Measurements from ENCODE around the gene FAM174C. TPM values are rescaled to one million over a fixed set of nuclear protein-coding genes. Genes with fewer than 3 reads are reported as not detected.
"Not testable (repeated sequence)": the region's sequence is repeated elsewhere in the genome, so short reads cannot be mapped to it uniquely, and the experiment has no call there.

The FAM174C gene
- total RNA-seq, 1 donor, result 30.7 TPM

DNA sequence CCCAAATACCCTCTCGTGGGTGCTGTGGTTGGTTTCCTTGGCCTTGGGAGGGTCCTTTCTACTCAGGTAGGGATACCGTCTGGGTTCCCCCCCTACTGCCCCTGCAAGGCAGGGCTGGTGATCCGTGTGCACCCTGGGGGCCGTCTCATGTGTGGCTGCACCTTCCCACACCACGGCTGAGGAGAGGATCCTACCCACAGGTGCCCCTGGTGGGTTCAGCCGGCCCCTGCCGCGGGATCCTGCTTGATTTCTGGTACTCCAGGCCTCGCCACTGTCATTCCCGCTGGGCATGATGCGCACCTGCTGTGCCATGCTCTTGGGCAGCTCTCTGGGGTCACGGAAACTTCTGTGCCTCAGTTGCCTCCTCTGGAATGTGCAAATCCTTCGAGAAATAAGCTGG is 41.1 kb downstream of the FAM174C start:
- no peak for DNase-seq (ENCODE audit: low read depth in 2 of 3, low spot score in 2 of 3)

- DNase-seq (ENCODE audit: low read depth in 2 of 3, low spot score in 2 of 3), result no peak
Observed at GRCh38 chr19:1317274-1318003, 42.1 kb downstream of the FAM174C start.

DNA sequence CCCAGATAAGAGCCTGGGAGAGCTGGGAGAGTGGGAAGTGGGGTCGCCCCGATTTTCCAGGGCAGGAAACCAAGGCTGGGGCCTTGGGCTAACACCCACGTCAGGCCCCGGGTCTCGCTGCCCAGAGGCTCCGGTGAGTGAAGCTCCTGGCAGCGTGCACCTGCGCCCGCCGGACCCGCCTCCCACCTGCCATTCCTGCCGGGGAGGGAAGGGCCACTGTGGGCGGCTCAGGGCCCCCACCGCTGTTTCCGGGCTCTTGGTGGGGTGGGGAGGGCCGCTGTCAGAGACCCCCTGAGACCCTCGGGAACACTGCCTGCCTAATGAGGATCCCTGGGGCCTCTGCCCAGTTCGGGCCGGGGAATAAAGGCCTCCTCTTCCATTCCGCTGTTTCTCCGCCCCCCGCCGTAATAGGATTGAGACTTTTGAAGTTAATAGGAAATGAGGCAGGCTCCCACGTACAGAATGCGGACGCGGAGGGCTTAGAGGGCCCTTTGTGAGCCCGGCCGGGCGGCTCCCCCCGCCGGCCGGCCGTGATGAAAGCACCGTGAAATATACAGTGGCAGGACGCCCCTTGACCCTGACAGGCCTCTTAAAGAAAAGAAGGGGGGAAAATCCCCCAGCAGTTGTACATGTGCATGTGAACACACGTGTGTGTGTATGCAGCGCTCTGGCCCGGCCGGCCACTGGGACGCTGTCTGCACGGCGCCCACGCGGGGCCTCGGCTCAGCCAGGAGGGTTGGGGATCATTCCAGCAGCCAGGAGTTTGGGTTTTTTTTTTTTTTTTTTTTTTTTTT is 43.5 kb downstream of the FAM174C start:
- no peak for DNase-seq (ENCODE audit: low read depth in 2 of 3, low spot score in 2 of 3)

- not testable (repeated sequence) for DNase-seq (ENCODE audit: low read depth in 2 of 3, low spot score in 2 of 3)
Observed at GRCh38 chr19:1320282-1320650, 44.9 kb downstream of the FAM174C start.

DNA sequence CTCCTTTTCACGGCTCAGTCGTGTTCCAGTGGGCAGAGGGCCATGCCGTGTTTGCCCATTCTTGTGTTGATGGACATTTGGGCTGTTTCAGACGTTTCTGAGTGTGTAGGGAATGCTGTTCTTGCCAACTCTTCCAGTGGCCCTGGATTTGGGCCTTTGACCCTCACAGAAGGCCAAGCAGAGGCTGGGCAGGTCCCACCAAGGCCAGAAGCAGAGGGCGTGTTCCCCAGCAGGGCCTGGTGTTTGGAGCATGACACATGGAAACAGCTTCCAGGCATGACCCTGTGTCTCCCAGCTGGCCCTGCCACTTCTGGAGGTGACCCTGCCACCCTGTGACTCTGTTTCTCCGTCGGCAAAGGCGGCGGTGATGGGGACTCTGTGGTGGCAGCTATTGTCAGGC is 46.2 kb downstream of the FAM174C start:
- DNase-seq (ENCODE audit: low read depth in 2 of 3, low spot score in 2 of 3), result no peak

- no peak for DNase-seq (ENCODE audit: low read depth in 2 of 3, low spot score in 2 of 3)
Observed at GRCh38 chr19:1322198-1322981, 47.1 kb downstream of the FAM174C start.

DNA sequence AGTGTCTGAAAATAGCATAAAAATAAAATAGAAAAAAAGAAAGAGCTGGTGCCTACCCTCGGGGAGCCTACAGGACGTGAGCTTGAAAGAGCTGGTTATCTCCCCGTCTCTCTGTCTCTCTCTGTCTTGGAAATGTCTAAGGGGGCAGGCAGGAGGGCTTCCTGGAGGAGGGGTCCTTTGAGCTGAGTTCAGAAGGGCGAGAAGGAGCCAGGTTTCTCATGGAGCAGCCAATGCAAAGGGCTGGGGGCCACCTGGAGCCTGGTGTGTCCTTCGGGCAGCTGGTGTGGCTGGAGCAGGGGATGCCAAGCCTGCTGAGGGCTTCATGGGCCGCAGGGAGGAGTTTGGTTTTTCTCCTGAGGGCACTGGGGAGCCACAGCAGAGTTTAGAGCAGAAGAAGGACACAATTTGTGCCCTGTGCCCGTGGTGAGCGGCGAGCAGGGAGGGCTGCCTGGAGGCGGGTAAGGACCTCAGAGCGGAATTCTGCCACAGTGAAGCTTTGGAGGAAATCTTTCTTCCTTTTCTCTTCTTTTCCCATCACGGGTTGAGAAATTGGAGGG is 49.0 kb downstream of the FAM174C start:
- DNase-seq (ENCODE audit: low read depth in 2 of 3, low spot score in 2 of 3), result no peak

- DNase-seq (ENCODE audit: low read depth in 2 of 3, low spot score in 2 of 3), result peak in 2 of 3 donors; percentile 65 to 73
Observed at GRCh38 chr19:1324806-1325567, 49.7 kb downstream of the FAM174C start.

- no peak for DNase-seq (ENCODE audit: low read depth in 2 of 3, low spot score in 2 of 3)
Observed at GRCh38 chr19:1325568-1326294, 50.4 kb downstream of the FAM174C start.

DNA sequence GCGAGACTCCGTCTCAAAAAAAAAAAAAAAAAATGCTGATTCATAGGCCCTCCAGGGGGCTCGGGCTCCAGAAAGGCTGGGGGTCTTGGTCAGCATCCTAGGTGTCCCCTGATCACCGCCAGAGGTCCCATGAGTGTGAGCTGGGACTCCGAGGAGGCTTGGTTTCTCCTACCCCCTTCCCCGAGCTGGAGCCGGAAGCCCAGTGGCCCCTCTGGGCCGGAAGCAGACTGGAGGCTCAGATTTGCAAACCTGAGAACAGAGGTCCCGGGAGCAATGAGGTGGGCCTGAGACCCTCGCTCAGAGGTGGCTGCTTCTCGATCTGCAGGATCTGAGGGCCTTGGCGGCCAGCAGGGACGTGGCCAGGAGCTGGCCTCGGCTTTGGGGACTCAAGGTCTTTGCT is 51.8 kb downstream of the FAM174C start:
- DNase-seq (ENCODE audit: low read depth in 2 of 3, low spot score in 2 of 3), result no peak

Other genes with a start within 250 kb of the FAM174C start
- gene CNN2, start 248.9 kb upstream of the FAM174C start, total RNA-seq, result 236 TPM
- 42.5 TPM for gene ABCA7, start 235.4 kb upstream of the FAM174C start, total RNA-seq
- 217 TPM for gene ARHGAP45, start 208.4 kb upstream of the FAM174C start, total RNA-seq
- 107 TPM for gene POLR2E, start 180.2 kb upstream of the FAM174C start, total RNA-seq
- gene GPX4, start 171.5 kb upstream of the FAM174C start, total RNA-seq, result 316 TPM
- 60.3 TPM for gene SBNO2, start 101.3 kb upstream of the FAM174C start, total RNA-seq
- gene STK11, start 69.8 kb upstream of the FAM174C start, total RNA-seq, result 104 TPM
- gene CBARP, start 37.5 kb upstream of the FAM174C start, total RNA-seq, result 0.27 TPM
- gene ATP5F1D, start 33.8 kb upstream of the FAM174C start, total RNA-seq, result 52.2 TPM
- 64.9 TPM for gene MIDN, start 26.9 kb upstream of the FAM174C start, total RNA-seq
- gene CIRBP, start 6.2 kb upstream of the FAM174C start, total RNA-seq, result 220 TPM
- gene EFNA2, start 10.3 kb downstream of the FAM174C start, total RNA-seq, result not detected
- gene NDUFS7, start 108.4 kb downstream of the FAM174C start, total RNA-seq, result 121 TPM
- 32.0 TPM for gene GAMT, start 126.0 kb downstream of the FAM174C start, total RNA-seq
- gene DAZAP1, start 132.1 kb downstream of the FAM174C start, total RNA-seq, result 46.9 TPM
- 2,062 TPM for gene RPS15, start 162.9 kb downstream of the FAM174C start, total RNA-seq
- gene APC2, start 174.6 kb downstream of the FAM174C start, total RNA-seq, result 0.27 TPM
- gene C19orf25, start 203.7 kb downstream of the FAM174C start, total RNA-seq, result 37.7 TPM
- 11.6 TPM for gene PCSK4, start 214.8 kb downstream of the FAM174C start, total RNA-seq
- 3.2 TPM for gene REEP6, start 215.7 kb downstream of the FAM174C start, total RNA-seq
- gene ADAMTSL5, start 237.5 kb downstream of the FAM174C start, total RNA-seq, result not detected
- not detected for gene PLK5, start 248.5 kb downstream of the FAM174C start, total RNA-seq

Data from hematopoietic multipotent progenitor cell (in vitro differentiated cells).